ENCODE measurements around the gene XPO4.

GRCh38 chr13:20831254-20831653 lies 71.3 kb downstream of the XPO4 start:
- no peak for TF ChIP-seq GTF3A (CRISPR knock-in tag; conservative IDR thresholded peaks at IDR 0.05)
- no peak for TF ChIP-seq ZNF350 (CRISPR knock-in tag; IDR thresholded peaks at IDR 0.05; ENCODE audit: borderline replicate concordance, low read depth)
- no peak for TF ChIP-seq SIN3A (IDR thresholded peaks at IDR 0.05; ENCODE audit: borderline replicate concordance, low read depth, low read length)
- no peak for TF ChIP-seq FOXK1 (CRISPR knock-in tag; IDR thresholded peaks at IDR 0.05; ENCODE audit: borderline replicate concordance, low read depth)
- TF ChIP-seq KDM4B (CRISPR knock-in tag; IDR thresholded peaks at IDR 0.05), result no peak
- TF ChIP-seq ADNP (CRISPR knock-in tag; IDR thresholded peaks at IDR 0.05), result no peak
- no peak for TF ChIP-seq ZNF33B (CRISPR knock-in tag; IDR thresholded peaks at IDR 0.05)
- no peak for TF ChIP-seq HOMEZ (CRISPR knock-in tag; IDR thresholded peaks at IDR 0.05; ENCODE audit: low read depth)
- TF ChIP-seq EZH2 (conservative IDR thresholded peaks at IDR 0.05; ENCODE audit: low read depth, low read length), result no peak
- TF ChIP-seq MAX (IDR thresholded peaks at IDR 0.05), result no peak

Measured in HepG2 (cell line).